HG02759 (cell line): Measurements from ENCODE around the gene TMEM80.

ENCODE experiments used
- ATAC-seq: cut with Tn5 transposase; IDR thresholded peaks from one replicate; pipeline ENCODE4 v1.9.1; 2021; ENCODE audit warnings: mild to moderate bottlenecking, moderate library complexity; ENCODE audit not compliant: unreplicated experiment

TMEM80 gene

DNA sequence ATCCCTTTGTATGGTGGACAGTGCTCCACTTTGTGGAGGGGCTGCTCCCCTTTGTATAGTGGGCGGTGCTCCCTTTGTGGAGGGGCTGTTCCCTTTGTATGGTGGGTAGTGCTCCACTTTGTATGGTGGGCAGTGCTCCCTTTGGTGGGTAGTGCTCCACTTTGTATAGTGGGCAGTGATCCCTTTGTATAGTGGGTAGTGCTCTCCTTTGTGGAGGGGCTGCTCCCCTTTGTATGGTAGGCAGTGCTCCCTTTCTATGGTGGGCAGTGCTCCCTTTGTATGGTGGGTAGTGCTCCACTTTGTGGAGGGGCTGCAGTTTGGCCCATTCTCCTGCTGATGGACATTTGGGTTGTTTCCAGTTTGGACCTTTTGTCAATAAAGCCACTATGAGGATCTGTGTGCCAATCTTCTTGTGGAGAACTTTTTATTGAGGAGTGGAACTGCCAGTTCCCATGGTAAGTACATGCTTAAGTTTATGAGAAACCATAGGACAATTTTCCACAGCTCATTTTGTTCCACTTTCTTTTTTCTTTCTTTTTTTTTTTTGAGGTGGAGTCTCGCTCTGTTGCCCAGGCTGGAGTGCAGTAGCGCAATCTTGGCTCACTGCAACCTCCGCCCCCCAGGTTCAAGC lies 47.1 kb downstream of the TMEM80 start:
- ATAC-seq = no peak

DNA sequence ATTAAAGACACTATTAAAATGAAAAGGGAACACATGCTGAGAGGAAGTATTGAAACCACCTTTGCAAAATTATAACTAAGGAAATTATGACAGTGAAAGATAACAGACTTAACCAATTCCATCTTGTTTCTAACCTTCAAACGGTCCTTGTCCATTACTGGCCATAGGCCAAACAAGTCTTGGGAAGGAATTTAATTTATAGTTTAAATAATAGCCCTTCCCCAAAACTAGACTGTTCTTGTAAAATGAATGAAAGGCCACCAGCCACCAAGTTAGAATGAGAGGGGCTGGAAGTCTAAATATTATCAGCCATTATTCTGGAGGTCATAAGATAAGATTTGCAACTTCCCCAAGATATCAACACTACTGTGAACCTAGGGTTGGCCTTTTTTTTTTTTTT lies 49.8 kb downstream of the TMEM80 start:
- ATAC-seq = no peak

DNA sequence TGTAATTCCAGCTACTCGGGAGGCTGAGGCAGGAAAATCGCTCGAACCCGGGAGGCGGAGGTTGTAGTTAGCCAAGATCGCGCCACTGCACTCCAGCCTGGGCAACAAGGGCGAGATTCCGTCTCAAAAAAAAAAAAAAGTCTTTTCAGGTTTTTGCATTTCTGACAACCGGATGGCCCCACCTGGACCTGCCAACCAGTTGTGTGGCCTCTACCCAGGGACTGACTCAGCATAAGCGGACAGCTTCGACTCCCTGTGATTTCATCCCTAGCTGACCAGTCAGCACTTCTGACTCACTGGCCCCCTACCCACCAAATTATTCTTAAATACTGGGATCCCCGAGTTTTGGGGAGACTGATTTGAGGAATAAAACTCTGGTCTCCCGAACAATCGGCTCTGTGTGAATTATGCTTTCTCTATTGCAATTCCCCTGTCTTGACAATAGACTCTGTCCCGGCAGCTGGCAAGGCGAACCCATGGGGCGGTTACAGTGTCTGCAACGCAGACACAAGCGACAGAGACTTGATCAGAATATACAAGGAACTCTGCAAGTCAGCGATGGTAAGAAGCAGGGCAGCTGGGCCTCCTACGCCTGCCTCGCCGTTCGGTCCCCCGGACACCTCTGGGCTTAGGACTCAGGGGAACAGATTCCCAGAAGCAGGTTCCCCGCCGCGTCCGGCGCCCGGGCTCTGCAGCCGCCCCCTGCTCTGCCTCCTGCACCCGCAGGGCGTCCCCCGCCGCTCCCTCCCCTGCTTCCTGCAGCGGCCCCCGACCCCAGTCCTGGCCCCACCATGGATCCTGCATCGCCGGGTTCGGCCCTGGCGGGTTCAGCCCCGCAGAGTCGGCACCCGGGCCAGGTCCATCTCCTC lies 50.9 kb downstream of the TMEM80 start:
- ATAC-seq = peak; percentile 28

DNA sequence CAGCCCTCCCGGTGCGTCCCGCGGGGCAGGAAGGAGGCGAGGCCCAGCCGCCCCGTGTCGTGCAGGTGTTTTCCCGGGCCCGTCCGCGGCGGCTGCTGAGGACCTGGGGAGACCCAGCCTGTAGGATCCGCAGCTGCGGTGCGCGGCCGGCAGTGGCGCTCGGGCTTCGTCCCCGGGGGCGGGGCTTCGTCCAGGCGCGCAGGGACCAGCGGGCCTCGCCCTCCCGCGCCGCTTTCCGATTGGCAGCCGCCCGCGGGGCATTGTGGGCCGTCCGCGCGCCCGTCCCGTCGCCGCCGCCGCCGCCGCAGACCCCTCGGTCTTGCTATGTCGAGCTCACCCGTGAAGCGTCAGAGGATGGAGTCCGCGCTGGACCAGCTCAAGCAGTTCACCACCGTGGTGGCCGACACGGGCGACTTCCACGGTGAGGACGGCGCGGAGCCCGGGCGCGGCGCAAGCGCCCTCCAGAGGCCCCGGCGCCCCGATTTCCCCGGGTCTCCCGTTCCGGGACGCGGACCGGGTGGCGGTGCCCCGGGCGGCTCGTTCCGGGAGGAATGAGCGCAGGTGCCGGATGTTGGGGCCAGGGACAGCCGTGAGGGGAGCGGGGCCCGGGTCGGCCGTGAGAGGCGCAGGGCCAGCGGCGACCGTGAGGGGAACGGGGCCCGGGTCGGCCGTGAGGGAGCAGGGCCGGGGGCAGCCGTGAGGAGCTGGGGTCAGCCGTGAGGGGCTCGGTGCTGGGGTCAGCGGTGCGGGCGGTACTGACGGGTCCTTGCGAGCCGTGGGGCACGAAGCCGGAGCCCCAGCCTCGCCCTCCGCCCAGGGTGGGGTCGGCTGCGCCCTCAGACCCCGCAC lies 51.8 kb downstream of the TMEM80 start, which contains the start of gene TALDO1:
TALDO1 (plus strand) TSS at position 307 of the 849 bp plus-strand sequence; CDS start at position 325, 18 bp downstream.
- ATAC-seq = peak; percentile 93

DNA sequence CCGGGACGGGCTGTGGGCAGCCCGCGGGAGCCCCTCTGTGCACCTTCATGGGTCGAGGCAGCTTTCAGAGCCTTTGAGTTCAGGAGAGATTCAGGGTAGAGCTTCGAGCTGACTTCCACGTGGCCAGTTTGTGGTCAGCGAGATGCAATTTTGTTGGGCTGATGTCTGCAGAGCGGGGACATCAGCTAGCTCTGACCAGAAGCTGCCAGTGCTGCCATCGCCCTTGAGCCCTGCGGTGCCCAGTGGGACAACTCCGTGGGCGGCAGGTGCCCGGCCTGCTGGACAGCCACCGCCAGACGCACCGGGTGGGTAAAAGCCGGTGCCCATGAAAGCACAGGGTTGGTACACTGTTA lies 52.4 kb downstream of the TMEM80 start:
- peak; percentile 2 for ATAC-seq

DNA sequence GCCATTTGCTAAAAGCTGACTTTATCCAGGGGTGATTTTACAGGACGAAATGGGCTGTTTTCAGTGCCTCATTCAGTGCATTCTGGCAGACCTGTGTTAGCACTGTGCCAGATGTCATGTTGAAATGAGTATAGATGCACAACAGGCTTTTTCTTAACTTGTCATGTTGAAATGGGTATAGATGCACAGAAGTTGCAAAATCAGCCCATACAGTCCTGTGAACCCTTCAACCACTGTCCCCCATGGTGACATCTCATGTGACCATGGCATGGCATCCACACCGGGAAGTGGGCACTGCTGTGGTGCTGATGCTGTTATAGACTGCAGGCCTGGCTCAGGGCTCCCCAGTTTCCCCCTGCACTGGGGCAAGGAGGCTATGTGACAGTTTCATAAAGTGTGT lies 54.1 kb downstream of the TMEM80 start:
- no peak for ATAC-seq
